Myocyte (in vitro differentiated cells): ENCODE measurements around the gene LSP1. TPM values are rescaled to one million over a fixed set of nuclear protein-coding genes. Genes with fewer than 3 reads are reported as not detected.
"Not testable (repeated sequence)": the region's sequence is repeated elsewhere in the genome, so short reads cannot be mapped to it uniquely, and the experiment has no call there.

ENCODE experiments used
- DNase-seq: peaks from one replicate; pipeline ENCODE4 v3.0.0-alpha.2; 2012; ENCODE audit warnings: low read depth
- total RNA-seq: library from RNA; depleted of rRNA; stranded (reverse); fragments of >200 nt; gene quantifications from 2 replicates; pipeline ENCODE4 v1.2.3, GENCODE V29; 2014

Gene LSP1
- total RNA-seq, 1 donor from 2014 or later: 407 TPM

- DNase-seq: peak; percentile 74
These were observed 9.9 kb downstream of the LSP1 start for GRCh38 chr11:1862588-1863351.

GRCh38 chr11:1863352-1864216 is 10.7 kb downstream of the LSP1 start:
- DNase-seq: peak; percentile 96

- peak; percentile 43 for DNase-seq
These were observed 11.3 kb downstream of the LSP1 start for GRCh38 chr11:1864231-1864630.

- no peak for DNase-seq
These were observed 12.2 kb downstream of the LSP1 start for GRCh38 chr11:1864831-1865665.

- DNase-seq: no peak
These were observed 13.3 kb downstream of the LSP1 start for GRCh38 chr11:1866226-1866625.

- DNase-seq: no peak
These were observed 13.9 kb downstream of the LSP1 start for GRCh38 chr11:1866776-1867175.

- no peak for DNase-seq
These were observed 14.5 kb downstream of the LSP1 start for GRCh38 chr11:1867381-1867780.

GRCh38 chr11:1868056-1868635 is 15.3 kb downstream of the LSP1 start:
- DNase-seq: no peak

GRCh38 chr11:1868636-1869291 is 15.9 kb downstream of the LSP1 start:
- peak; percentile 81 for DNase-seq

GRCh38 chr11:1869427-1870325 is 16.8 kb downstream of the LSP1 start:
- peak; percentile 71 for DNase-seq

GRCh38 chr11:1870326-1870696 is 17.4 kb downstream of the LSP1 start:
- DNase-seq: no peak

- peak; percentile 76 for DNase-seq
These were observed 18.0 kb downstream of the LSP1 start for GRCh38 chr11:1870721-1871466.

- no peak for DNase-seq
These were observed 18.6 kb downstream of the LSP1 start for GRCh38 chr11:1871531-1871930.

GRCh38 chr11:1872267-1872985 is 19.5 kb downstream of the LSP1 start:
- DNase-seq: no peak

- DNase-seq: peak; percentile 78
These were observed 20.3 kb downstream of the LSP1 start for GRCh38 chr11:1873048-1873812.

- DNase-seq: not testable (repeated sequence)
These were observed 20.9 kb downstream of the LSP1 start for GRCh38 chr11:1873813-1874150.

- not testable (repeated sequence) for DNase-seq
These were observed 21.7 kb downstream of the LSP1 start for GRCh38 chr11:1874441-1875092.
